HPDE6-E6E7 (cell line): Measurements from ENCODE around the gene MYCBPAP.
A peak's percentile ranks its signal among the peaks of the same experiment; 100 is the strongest.

Source experiments
- DNase-seq: peaks from one replicate; pipeline ENCODE4 v3.0.0; 2011; ENCODE audit warnings: missing footprints; ENCODE audit errors: extremely low spot score

MYCBPAP gene

DNA sequence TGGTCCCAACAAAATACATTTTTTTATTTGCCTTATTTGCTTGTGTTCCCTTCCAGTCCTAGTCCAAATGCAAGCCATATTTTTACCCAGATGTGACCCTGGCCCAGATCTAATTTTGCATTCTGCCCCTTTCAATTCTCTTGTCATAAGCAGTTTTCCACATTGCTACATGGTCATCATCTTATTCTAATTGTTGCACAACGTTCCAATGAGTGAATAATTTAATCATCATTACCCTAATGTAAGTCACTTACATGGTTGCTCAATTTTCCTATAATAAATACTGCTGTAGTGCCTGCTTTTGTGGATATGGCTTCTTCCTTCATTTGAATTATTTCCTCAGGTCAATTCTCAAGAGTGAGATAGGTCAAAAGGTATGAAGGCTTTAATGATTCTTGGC lies 16.7 kb upstream of the MYCBPAP start:
- DNase-seq, result no peak

- DNase-seq, result no peak
Measured at GRCh38 chr17:50492214-50492613, 16.0 kb upstream of the MYCBPAP start.

- no peak for DNase-seq
Measured at GRCh38 chr17:50493744-50494143, 14.5 kb upstream of the MYCBPAP start.

- no peak for DNase-seq
Measured at GRCh38 chr17:50495217-50495823, 12.9 kb upstream of the MYCBPAP start.

GRCh38 chr17:50495918-50496317 lies 12.3 kb upstream of the MYCBPAP start:
- DNase-seq, result no peak

DNA sequence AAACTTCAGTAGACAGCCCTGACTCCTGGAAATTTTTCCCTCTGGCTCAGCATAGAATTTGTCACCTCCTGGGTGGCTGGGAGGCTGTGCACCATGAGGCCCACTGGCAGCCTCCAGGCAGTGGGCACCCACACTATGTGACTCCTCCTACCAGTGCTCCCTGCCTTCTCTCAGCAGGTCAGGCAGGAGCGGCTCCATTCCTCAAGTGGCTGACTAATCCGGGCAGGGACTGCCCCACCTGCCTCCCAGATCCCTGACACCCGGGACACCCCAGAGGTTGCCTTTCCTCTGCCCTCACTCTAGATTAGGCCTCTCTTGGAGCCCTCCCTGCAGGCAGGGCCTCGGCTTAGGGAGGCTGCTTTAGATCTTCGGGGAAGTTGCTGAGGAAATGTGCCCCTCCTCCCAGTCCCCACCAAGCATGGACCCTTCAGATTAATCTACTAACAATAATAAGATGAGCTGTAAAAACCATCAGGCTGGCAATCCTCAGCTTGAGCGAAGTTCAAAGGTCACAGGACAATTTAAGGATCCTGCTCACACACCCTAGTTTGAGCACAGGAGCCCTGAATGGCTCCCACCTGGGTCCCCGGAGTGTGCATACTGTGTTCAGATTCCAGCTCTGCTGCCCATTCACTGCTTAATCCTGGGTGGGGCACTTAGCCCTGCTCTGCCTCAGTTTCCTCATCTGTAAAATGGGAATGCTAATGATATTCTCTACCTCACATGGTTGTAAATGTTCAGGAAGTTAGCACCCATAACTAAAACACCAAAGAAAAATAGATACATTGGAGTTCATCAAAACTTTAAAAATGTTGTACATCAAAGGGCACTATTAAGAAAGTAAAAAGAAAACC lies 10.0 kb upstream of the MYCBPAP start:
- DNase-seq, result peak; percentile 77

GRCh38 chr17:50499270-50499669 lies 9.0 kb upstream of the MYCBPAP start:
- DNase-seq, result no peak

DNA sequence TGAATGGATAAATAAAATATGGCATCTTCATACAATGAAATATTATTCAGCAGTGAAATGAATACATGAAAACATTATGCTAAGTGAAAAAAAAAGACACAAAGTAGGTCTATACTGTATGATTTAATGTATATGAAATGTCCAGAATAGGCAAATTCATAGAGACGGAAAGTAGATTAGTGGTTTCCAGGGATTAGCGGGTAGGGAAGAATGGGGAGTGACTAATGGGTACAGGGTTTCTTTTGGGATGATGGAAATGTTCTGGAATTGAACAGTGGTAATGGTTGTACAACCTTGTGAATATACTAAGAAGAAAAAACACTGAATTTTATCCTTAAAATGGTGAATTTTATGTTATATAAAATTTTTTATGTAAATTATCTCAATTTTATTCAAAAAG lies 8.5 kb upstream of the MYCBPAP start:
- DNase-seq, result no peak

- no peak for DNase-seq
Measured at GRCh38 chr17:50501054-50501453, 7.2 kb upstream of the MYCBPAP start.

GRCh38 chr17:50502301-50502990 lies 5.8 kb upstream of the MYCBPAP start:
- DNase-seq, result no peak

DNA sequence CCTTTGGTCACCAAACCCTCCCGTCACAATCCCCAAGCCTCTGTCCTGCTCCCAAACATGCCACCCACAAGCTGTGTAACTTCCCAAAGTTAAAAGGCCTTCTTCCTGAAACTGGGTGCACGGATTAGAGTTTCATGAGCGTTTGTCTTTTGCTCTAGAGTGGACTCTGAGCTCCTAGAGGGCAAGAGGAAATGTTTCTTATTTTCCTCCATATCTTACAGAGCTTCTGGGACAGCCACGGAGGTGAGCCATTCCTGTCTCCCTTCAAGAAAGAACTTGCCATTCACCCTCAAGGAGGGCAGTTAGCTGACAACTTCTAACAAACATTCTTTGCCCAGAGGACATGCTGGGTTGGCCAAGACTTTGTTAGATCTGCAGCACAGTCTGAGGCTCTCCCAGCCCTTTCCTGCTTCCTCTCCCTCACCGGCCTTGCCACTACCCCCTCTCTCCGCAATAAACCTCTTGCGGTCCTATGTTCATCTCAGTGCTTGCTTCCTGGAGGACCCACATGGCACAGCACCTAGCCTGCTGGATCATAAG lies 2.6 kb upstream of the MYCBPAP start:
- no peak for DNase-seq

- no peak for DNase-seq
Measured at GRCh38 chr17:50506298-50506697, 1.9 kb upstream of the MYCBPAP start.

GRCh38 chr17:50508573-50509460 lies 578 bp downstream of the MYCBPAP start:
- DNase-seq, result no peak

DNA sequence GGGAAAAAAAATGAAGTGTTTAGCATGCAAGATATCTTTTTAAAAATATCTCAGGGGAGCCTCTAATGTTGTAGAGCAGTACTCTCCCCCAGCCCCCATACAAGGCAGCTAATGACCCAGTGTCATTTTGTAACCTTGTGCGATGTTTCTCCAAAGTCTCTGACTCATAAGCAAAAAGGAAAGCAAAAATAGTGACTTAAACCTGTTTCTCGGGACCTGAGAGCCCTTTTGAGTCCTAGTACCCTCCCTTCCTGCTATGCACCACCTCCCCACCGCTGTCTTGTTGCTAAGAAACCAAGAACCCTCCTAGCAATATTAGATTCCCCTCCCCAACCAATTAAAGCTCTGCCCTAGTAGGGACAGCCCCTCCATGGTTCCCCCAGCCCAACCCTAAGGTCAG lies 2.8 kb downstream of the MYCBPAP start:
- peak; percentile 52 for DNase-seq

GRCh38 chr17:50513495-50513894 lies 5.3 kb downstream of the MYCBPAP start:
- no peak for DNase-seq

DNA sequence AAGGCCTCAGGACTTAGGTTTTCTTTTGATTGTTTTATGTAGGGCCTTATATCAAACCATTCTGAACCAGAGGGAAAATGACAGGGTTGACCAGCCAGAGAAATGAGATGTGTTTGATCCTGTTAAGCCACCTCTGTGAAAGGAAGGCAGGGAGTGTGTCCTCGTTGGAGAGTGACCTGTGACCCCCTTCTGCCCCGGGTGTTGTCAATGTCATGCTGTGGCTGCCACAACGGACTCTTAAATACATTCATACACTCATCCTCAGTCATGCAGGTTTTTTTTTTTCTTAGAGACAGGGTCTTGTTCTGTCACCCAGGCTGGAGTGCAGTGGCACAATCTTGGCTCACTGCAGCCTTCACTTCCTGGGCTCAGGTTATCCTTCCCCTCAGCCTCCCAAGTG lies 6.1 kb downstream of the MYCBPAP start:
- no peak for DNase-seq

DNA sequence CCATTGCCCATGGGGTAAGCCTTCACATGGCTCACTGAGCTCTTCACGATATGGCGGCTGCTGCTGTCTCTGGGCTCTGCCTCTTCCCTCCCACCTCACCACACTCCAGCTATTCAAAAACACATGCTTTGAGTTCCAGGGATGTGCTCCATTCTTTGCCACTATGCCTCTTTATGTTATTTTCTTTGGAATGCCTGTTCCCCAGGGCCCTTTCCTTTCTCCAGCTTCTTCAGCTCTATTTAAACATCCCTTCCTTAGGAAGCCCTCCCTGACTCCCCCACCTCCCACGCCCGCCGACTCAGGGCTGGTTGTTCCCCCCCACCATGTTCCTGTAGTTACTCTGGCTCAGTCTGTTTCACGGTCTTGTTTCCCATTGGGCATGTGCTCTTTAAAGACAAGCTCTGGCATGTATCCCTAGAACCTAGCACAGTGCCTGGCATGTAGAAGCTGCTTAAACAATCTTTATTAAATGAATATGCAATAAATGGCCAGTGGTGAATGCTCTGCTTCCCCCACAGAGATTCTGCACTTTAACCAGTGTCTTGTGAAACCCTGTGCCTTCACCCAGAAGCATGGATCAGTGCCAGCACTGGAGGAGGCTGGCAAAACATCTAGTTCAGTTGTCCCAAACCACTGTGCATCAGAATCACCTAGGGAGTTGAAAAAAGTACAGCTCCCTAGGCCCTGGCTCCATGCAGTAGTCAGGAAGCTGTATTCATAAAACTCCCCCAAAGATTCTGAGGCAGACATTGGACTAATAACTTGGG lies 6.9 kb downstream of the MYCBPAP start:
- DNase-seq, result no peak

DNA sequence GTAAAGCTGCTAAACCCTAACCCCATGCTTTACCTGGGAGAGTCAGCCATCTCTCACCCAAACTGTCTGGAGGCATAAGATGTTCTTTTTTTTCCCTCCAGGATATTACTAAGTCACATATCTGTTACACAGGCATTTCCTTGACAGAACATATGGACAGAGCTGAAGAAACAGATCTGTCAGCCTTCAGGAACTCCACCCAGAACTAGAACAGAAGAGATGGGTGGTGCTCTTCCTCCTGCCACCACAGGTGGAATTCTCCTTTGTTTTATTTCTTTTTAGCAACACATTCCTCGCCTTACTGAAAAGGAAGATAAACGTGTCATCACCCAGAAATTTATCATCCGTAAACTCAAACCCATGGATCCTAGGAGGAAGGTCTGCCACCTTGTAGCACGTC lies 8.8 kb downstream of the MYCBPAP start:
- no peak for DNase-seq

- DNase-seq, result no peak
Measured at GRCh38 chr17:50517504-50518383, 9.5 kb downstream of the MYCBPAP start.
